Measurements from ENCODE around the gene SETDB2.

Gene SETDB2

GRCh38 chr13:49443704-49444523, at the start of gene SETDB2, which contains the start of gene CAB39L:
SETDB2 (plus strand) TSS chr13:49444274; CDS start chr13:49451894, 7,620 bp downstream.
CAB39L (minus strand) TSS chr13:49444064; CDS start chr13:49382910, 61,154 bp downstream.
- peak; percentile 91 for DNase-seq

DNA sequence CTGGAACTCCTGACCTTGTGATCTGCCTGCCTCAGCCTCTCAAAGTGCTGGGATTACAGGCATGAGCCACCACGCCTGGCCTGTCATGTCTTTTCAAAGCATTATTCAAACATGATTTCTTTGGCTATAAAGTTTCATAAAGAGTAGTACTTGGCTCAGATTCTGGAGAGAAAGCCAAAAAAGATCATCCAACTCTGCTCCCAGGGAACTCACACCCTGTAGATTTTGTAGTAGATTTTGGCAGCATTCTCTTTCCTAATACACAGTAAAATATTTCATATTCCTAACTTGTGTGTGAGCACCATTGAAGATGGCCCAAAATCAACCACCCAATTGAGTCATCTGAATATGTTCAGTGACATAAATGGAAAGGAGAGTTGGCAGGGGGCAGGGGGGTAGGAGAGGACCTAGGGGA, 48.6 kb upstream of the SETDB2 start:
- DNase-seq = no peak

DNA sequence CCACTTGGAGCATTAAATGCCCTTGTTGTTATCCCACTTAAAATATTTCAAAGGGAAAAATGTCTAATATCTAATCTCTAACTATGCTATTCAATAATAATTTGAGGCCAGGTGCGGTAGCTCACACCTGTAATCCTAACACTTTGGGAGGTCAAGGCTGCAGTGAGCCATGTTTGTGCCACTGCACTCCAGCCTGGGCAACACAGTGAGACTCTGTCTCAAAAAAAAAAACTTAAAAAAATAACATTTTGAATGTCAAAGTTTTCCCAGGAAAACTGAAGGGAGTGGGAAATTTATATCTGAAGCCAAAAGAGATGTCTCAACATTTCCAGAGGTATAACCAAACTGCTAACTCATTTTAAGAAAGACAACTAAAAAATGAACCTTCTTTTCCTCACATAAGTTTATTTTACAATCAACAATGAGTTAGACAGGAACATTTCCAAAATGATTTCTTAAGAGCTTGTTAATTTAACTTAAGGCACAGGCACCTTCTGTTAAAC, 48.1 kb upstream of the SETDB2 start:
- no peak for DNase-seq

- no peak for DNase-seq
Observed at GRCh38 chr13:49399801-49400472, 44.1 kb upstream of the SETDB2 start.

DNA sequence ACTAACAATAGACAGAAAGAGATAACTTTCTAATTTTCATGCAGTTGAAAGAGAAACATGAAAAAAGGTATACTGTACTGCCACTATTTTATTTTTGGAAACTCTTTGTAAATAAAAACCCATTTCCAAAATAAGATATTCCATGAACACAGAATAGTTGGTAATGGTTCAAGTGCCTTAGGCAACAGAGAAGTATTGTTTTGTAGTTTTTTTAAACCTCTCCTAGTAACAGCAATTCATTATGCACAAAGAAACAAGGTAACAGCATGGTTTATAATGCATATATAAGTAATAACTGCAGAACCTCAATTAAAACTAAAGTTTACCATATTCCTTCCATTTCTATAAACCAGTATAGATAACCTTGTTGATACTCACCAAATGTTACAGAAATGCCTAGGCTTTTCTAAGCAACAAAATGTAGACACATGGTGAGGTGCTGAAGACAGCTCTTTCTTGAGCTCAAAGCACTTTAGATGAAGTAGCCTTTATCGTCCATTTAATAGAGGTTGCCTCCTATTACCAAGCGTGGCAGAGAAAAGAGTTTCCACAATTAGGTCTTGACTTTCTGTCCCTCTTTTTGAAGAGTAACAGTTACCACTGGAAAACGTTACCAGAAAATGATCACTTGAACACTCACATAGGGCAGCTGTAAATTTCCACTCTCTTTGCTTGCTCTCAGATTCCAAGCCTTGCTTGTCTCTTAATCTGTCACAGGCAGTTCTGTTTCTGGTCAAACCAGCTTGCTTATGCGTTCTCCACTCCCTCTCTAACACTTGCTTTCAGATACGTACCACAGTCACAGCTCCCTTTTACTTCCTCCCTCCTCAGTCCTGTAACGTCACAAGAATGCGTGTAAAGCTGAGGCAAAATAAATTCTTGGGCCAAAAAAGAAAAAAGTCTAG, 43.1 kb upstream of the SETDB2 start:
- no peak for DNase-seq

- no peak for DNase-seq
Observed at GRCh38 chr13:49403996-49404702, 39.9 kb upstream of the SETDB2 start.

DNA sequence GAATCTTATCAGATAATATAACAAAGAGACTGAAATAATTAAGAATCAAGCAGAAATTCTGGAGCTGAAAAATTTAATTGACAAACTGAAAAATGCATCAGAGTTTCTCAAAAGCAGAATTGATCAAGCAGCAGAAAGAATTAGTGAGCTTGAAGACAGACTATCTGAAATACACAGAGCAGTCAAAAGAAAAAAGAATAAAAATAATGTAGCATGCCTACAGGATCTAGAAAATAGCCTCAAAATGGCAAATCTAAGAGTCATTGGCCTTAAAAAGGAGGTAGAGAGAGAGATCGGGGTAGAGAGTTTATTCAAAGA, 39.4 kb upstream of the SETDB2 start:
- no peak for DNase-seq

DNA sequence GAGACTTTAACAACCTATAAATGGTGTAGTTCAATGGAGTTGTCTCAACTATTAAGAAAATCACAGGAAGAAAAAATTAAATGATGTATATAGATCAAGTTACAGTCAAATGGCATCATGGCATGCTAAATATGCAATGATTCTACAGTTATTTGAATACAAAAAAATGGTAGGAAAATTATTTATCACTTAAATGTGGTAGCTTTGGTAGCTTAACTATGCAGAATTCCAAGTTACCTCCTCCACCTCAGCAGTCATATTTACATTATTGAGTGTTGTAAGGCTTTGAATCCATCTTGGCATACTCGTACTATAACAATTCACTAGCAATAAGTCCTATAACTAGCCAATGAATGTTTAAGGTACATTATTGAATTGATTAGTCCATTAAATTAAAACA, 37.0 kb upstream of the SETDB2 start:
- no peak for DNase-seq

- no peak for DNase-seq
Observed at GRCh38 chr13:49407936-49408335, 36.1 kb upstream of the SETDB2 start.

GRCh38 chr13:49409008-49409407, 35.1 kb upstream of the SETDB2 start:
- no peak for DNase-seq

GRCh38 chr13:49410006-49410405, 34.1 kb upstream of the SETDB2 start:
- DNase-seq = no peak

- no peak for DNase-seq
Observed at GRCh38 chr13:49410477-49410876, 33.6 kb upstream of the SETDB2 start.

DNA sequence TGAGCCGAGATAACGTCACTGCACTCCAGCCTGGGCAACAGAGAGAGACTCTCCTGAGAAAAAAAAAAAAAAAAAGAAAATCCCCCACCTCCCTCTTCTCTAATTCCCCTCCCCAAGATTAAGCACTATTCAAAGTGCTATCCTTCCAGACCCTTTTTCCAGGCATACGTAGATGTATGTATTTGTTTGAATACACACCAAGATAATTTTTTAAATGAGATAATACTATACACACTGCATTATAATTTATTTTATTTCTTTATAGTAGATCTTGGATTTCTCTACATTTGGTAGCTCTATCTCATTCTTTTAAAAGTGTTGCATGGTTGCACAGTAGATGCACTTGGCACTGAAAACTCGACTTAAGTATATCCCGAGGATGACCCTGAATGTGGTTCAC, 32.7 kb upstream of the SETDB2 start:
- DNase-seq = no peak

DNA sequence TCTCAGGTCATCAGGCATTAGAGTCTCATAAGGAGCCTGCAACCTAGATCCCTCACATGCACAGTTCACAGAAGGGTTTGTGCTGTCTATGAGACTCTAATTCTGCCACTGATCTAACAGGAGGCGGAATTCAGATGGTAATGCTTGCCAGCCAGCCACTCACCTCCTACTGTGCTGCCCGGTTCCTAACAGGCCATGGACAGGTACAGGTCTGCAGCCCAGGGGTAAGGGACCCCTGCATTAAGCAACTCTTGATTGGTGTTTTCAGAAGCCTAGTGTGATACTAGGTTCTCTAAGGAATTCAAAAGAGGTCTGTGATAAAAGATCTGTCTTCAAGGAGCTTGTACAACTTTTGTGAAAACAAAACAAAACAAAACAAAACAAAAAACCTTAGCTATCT, 31.3 kb upstream of the SETDB2 start:
- DNase-seq = no peak

- no peak for DNase-seq
Observed at GRCh38 chr13:49417161-49417560, 26.9 kb upstream of the SETDB2 start.

- DNase-seq = no peak
Observed at GRCh38 chr13:49418206-49418605, 25.9 kb upstream of the SETDB2 start.

DNA sequence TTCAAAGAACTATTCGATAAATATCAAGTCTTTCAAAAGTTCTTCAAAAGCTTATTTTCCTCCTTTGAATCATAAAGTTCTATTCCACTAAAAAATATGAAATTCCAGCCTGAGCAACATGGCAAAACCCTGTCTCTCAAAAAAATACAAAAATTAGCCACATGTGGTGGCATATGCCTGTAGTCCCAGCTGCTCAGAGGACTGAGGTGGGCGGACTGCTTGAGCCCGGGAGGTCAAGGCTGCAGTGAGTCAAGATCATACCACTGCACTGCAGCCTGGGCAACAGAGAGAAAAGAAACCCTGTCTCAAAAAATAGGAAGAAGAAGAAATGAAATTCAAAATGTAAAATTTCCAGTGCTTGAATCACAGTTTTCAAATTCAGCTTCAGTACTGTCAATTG, 24.8 kb upstream of the SETDB2 start:
- no peak for DNase-seq

GRCh38 chr13:49421391-49421790, 22.7 kb upstream of the SETDB2 start:
- DNase-seq = no peak

GRCh38 chr13:49424011-49424560, 20.0 kb upstream of the SETDB2 start:
- DNase-seq = no peak

DNA sequence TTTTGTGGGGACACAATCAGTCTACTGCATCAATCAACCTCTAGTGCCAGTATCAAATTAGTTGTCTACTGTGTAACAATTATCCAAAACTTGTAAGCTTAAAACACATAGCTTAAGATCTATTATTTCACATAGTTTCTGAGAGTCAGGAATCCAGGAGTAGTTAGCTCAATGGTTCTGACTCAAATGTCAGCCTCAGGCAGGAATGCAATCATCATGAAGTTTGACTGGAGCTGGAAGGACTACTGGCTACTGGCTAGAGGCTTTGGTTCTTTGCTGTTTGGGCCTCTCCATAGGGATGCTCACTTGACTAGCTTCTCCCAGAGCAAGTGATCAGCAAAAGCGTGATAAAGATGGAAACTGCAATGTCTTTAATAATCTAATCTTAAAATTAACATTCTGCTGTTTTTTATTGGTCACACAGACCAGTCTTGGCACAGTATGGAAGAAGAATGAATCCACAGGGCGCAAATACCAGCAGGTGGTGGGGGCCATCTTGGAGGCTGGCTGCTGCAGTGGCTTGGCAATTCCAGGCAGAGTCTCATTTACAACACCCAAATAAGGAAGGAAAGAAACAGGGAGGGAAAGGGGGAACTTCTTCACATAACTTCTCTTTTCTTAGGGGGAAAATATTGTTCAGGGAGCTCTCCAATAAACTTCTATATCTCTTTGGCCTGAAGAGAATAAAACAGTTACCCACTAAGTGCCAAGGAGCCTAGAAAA, 15.9 kb upstream of the SETDB2 start:
- DNase-seq = no peak

DNA sequence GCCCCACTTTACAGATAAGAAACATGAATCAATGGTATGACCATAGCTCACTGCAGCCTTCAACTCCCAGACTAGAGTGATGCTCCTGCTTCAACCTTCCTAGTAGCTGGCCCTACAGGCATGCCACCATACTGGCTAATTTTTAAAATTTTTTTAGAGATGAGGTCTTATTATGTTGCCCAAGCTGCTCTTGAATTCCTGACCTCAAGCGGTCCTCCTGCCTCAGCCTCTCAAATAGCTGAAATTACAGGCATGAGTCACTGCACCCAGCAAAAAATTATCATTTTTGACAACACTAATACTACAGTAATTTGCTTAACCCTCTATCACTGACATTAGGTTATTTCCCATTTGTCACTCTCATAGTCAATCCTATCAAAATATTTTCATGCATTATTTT, 15.0 kb upstream of the SETDB2 start:
- DNase-seq = no peak

- no peak for DNase-seq
Observed at GRCh38 chr13:49435992-49436391, 8.1 kb upstream of the SETDB2 start.
